ENCODE measurements around the gene ARHGAP21.

- TF ChIP-seq CTCF (IDR thresholded peaks at IDR 0.05; ENCODE audit: poor library complexity, severe bottlenecking) (no peak), REST (IDR thresholded peaks at IDR 0.05; ENCODE audit: borderline replicate concordance) (no peak), EZH2 (IDR thresholded peaks at IDR 0.05; ENCODE audit: borderline replicate concordance, insufficient read depth, low read length, poor library complexity, severe bottlenecking) (no peak), POLR2AphosphoS5 (IDR thresholded peaks at IDR 0.05) (no peak)
Measured at GRCh38 chr10:24694086-24694485, 29.6 kb downstream of the ARHGAP21 start.

Data from neural cell (in vitro differentiated cells).